H1 (cell line): ENCODE results near the gene PDGFA. TPM values are rescaled to one million over a fixed set of nuclear protein-coding genes. Genes with fewer than 3 reads are reported as not detected.

Source experiments
- CTCF ChIA-PET: fragments of 300-600 bp; sonication (Branson Sonifier 250); formaldehyde crosslinking; loops from one replicate; lab custom pipeline; 2021; ENCODE audit not compliant: partially characterized antibody; lab: Charles Lee
- POLR2A ChIA-PET: fragments of 300-600 bp; sonication (Branson Sonifier 250); formaldehyde crosslinking; loops from one replicate; lab custom pipeline; 2021; ENCODE audit warnings: inconsistent platforms; ENCODE audit not compliant: partially characterized antibody; lab: Charles Lee
- DNase-seq, 2 experiments: peaks; one replicate each; pipeline versions ENCODE4 v3.0.0 to v3.0.0-alpha.2; 2010 to 2022; ENCODE audit warnings: low spot score in 2 of 2, low read depth in 1 of 2, mixed read lengths in 1 of 2
- FAIRE-seq: peaks from 2 replicates; lab custom pipeline; 2011; peaks lifted over from hg19 to GRCh38; lab: Jason Lieb, UNC
- H2AFZ ChIP-seq: 2 replicates; pipeline ENCODE4 v1.8.1; 2012; ENCODE audit warnings: low read length, inconsistent platforms
- H2AK5ac ChIP-seq: 2 replicates; pipeline ENCODE4 v1.6.1; 2013; ENCODE audit warnings: low read depth, low read length
- H2BK120ac ChIP-seq: replicated peaks from 2 replicates; pipeline ENCODE3; 2013; ENCODE audit warnings: low read depth, low read length, inconsistent platforms
- H2BK12ac ChIP-seq: 2 replicates; pipeline ENCODE4 v1.6.1; 2013; ENCODE audit warnings: low read depth, low read length
- H2BK15ac ChIP-seq: 2 replicates; pipeline ENCODE4 v1.6.1; 2013; ENCODE audit warnings: low read length
- H2BK20ac ChIP-seq: 2 replicates; pipeline ENCODE4 v1.6.1; 2013; ENCODE audit warnings: low read length
- H2BK5ac ChIP-seq: 2 replicates; pipeline ENCODE4 v1.6.1; 2013; ENCODE audit warnings: low read depth, low read length
- H3K14ac ChIP-seq: 2 replicates; pipeline ENCODE4 v1.6.1; 2013; ENCODE audit warnings: inconsistent platforms; ENCODE audit not compliant: insufficient read length
- H3K18ac ChIP-seq: 2 replicates; pipeline ENCODE4 v1.6.1; 2013; ENCODE audit warnings: low read length; ENCODE audit errors: extremely low read depth
- H3K23ac ChIP-seq: 2 replicates; pipeline ENCODE4 v1.6.1; 2013; ENCODE audit warnings: inconsistent platforms; ENCODE audit not compliant: insufficient read length
- H3K23me2 ChIP-seq: 2 replicates; pipeline ENCODE4 v1.6.1; 2013; ENCODE audit warnings: low read depth, low read length
- H3K27ac ChIP-seq: 2 replicates; pipeline ENCODE4 v1.6.1; 2011; ENCODE audit warnings: low read depth, low read length, inconsistent platforms
- H3K27me3 ChIP-seq, 4 experiments: replicated peaks in 1 of 4; 1 replicate in 1 of 4; 2 replicates in 3 of 4; pipeline versions ENCODE4 v1.6.1 to v1.8.1; 2011 to 2013; ENCODE audit warnings: low read length in 3 of 4, mild to moderate bottlenecking in 3 of 4, inconsistent platforms in 2 of 4, mixed read lengths in 2 of 4, moderate library complexity in 1 of 4; ENCODE audit not compliant: control insufficient read depth in 3 of 4, insufficient read depth in 3 of 4; ENCODE audit errors: extremely low read depth in 1 of 4
- H3K36me3 ChIP-seq, 4 experiments: 2 replicates each; pipeline versions ENCODE4 v1.6.1 to v1.8.1; 2011 to 2013; ENCODE audit warnings: mild to moderate bottlenecking in 4 of 4, low read length in 3 of 4, moderate library complexity in 2 of 4, control low read depth in 1 of 4, inconsistent platforms in 1 of 4; ENCODE audit not compliant: insufficient read depth in 4 of 4, control insufficient read depth in 2 of 4
- H3K4ac ChIP-seq: replicated peaks from 2 replicates; pipeline ENCODE3; 2013; ENCODE audit warnings: low read length, low read depth, mixed read lengths, inconsistent platforms; ENCODE audit not compliant: insufficient read length
- H3K4me1 ChIP-seq, 4 experiments: replicated peaks in 1 of 4; 1 replicate in 1 of 4; 2 replicates in 3 of 4; pipeline versions ENCODE4 v1.6.1 to v1.8.1; 2011 to 2013; ENCODE audit warnings: low read length in 3 of 4, inconsistent platforms in 2 of 4, mixed read lengths in 1 of 4; ENCODE audit not compliant: insufficient read depth in 4 of 4, control insufficient read depth in 3 of 4
- H3K4me2 ChIP-seq, 2 experiments: 2 replicates each; pipeline versions ENCODE4 v1.6.1 to v1.8.1; 2011 to 2013; ENCODE audit warnings: low read depth in 2 of 2, low read length in 2 of 2, control low read depth in 1 of 2, inconsistent platforms in 1 of 2, mild to moderate bottlenecking in 1 of 2; ENCODE audit not compliant: insufficient read depth in 1 of 2
- H3K4me3 ChIP-seq, 4 experiments: fragments of 200-600, 300-600 bp in 1 of 4; sonication (generic), shearing (Covaris generic), sonication (Bioruptor Twin) in 1 of 4; 2 replicates each; pipeline versions ENCODE4 v1.5.1 to v1.8.1; 2011 to 2016; ENCODE audit warnings: low read length in 4 of 4, low read depth in 3 of 4, control low read depth in 2 of 4, inconsistent platforms in 2 of 4, mild to moderate bottlenecking in 2 of 4, mixed read lengths in 1 of 4, moderate library complexity in 1 of 4; ENCODE audit not compliant: insufficient read depth in 2 of 4; ENCODE audit errors: extremely low read depth in 1 of 4
- H3K56ac ChIP-seq: replicated peaks from 2 replicates; pipeline ENCODE3; 2013; ENCODE audit warnings: low read depth, mild to moderate bottlenecking, mixed read lengths, low read length, inconsistent platforms; ENCODE audit not compliant: insufficient read length
- H3K79me1 ChIP-seq: 2 replicates; pipeline ENCODE4 v1.6.1; 2013; ENCODE audit warnings: low read depth, low read length, control low read depth
- H3K79me2 ChIP-seq, 2 experiments: 2 replicates each; pipeline versions ENCODE4 v1.6.1 to v1.8.1; 2012 to 2013; ENCODE audit warnings: low read length in 2 of 2, mild to moderate bottlenecking in 2 of 2, inconsistent platforms in 1 of 2; ENCODE audit not compliant: insufficient read depth in 2 of 2, control insufficient read depth in 1 of 2
- H3K9ac ChIP-seq, 4 experiments: replicated peaks in 1 of 4; 1 replicate in 1 of 4; 2 replicates in 3 of 4; pipeline versions ENCODE4 v1.6.1 to v1.8.1; 2011 to 2013; ENCODE audit warnings: low read depth in 3 of 4, low read length in 3 of 4, control low read depth in 2 of 4, mild to moderate bottlenecking in 2 of 4, moderate library complexity in 2 of 4, inconsistent platforms in 1 of 4; ENCODE audit errors: extremely low read depth in 1 of 4
- H3K9me3 ChIP-seq, 2 experiments: 2 replicates each; pipeline versions ENCODE4 v1.6.1 to v1.8.1; 2012 to 2013; ENCODE audit warnings: mild to moderate bottlenecking in 2 of 2, moderate library complexity in 2 of 2, control low read depth in 1 of 2, inconsistent platforms in 1 of 2, low read depth in 1 of 2, low read length in 1 of 2, mixed read lengths in 1 of 2; ENCODE audit not compliant: insufficient read depth in 2 of 2
- H4K20me1 ChIP-seq, 2 experiments: replicated peaks in 1 of 2; 2 replicates each; pipeline versions ENCODE3 to v1.8.1; 2011 to 2013; ENCODE audit warnings: inconsistent platforms in 2 of 2, low read length in 2 of 2, mild to moderate bottlenecking in 1 of 2; ENCODE audit not compliant: insufficient read depth in 2 of 2, control insufficient read depth in 1 of 2
- H4K5ac ChIP-seq: 2 replicates; pipeline ENCODE4 v1.6.1; 2013; ENCODE audit warnings: low read length, low read depth, mixed read lengths, inconsistent platforms; ENCODE audit not compliant: insufficient read length
- H4K8ac ChIP-seq: 2 replicates; pipeline ENCODE4 v1.8.0; 2013; ENCODE audit warnings: mild to moderate bottlenecking, moderate library complexity, low read length, inconsistent platforms; ENCODE audit not compliant: insufficient read depth; ENCODE audit errors: extremely low read depth
- H4K91ac ChIP-seq: replicated peaks from 2 replicates; pipeline ENCODE3; 2013; ENCODE audit warnings: low read length, mixed read lengths, inconsistent platforms; ENCODE audit not compliant: insufficient read length
- CHD1 ChIP-seq: IDR thresholded peaks from 2 replicates; pipeline ENCODE4 v1.6.1; 2012; ENCODE audit warnings: low read depth, low read length, improper control_type of control experiment
- EZH2 ChIP-seq: fragments of 200-600 bp; sonication (generic); IDR thresholded peaks from 2 replicates; pipeline ENCODE4 v1.7.1; 2012; ENCODE audit warnings: low read depth, mild to moderate bottlenecking, moderate library complexity, low read length, inconsistent platforms; ENCODE audit not compliant: severe bottlenecking
- HDAC2 ChIP-seq, 2 experiments: fragments of 300-600 bp in 1 of 2; sonication (generic) in 1 of 2; IDR thresholded peaks; 2 replicates each; pipeline ENCODE4 v1.6.1; 2011 to 2012; ENCODE audit warnings: low read depth in 2 of 2, low read length in 2 of 2, mild to moderate bottlenecking in 2 of 2, moderate library complexity in 2 of 2, borderline replicate concordance in 1 of 2, inconsistent platforms in 1 of 2
- POLR2A ChIP-seq, 2 experiments: IDR thresholded peaks; 1 replicate in 1 of 2; 2 replicates in 1 of 2; pipeline ENCODE4 v1.6.1; 2011; ENCODE audit warnings: low read depth in 2 of 2, low read length in 2 of 2, mild to moderate bottlenecking in 2 of 2; ENCODE audit errors: control extremely low read depth in 1 of 2
- POU5F1 ChIP-seq: IDR thresholded peaks from 2 replicates; pipeline ENCODE4 v1.6.1; 2011; ENCODE audit warnings: low read depth, mild to moderate bottlenecking, low read length, moderate library complexity
- RBBP5 ChIP-seq: IDR thresholded peaks from 2 replicates; pipeline ENCODE4 v1.7.1; 2012; ENCODE audit warnings: low read depth, mild to moderate bottlenecking, inconsistent platforms, low read length, moderate library complexity, borderline replicate concordance
- RFX5 ChIP-seq: IDR thresholded peaks from 2 replicates; pipeline ENCODE4 v1.6.1; 2011; ENCODE audit warnings: low read depth, low read length, improper control_type of control experiment, borderline replicate concordance
- SAP30 ChIP-seq: fragments of 300-600 bp; sonication (generic); IDR thresholded peaks from 2 replicates; pipeline ENCODE4 v1.7.1; 2012; ENCODE audit warnings: low read length, moderate library complexity, mild to moderate bottlenecking, inconsistent platforms; ENCODE audit not compliant: insufficient read depth, insufficient replicate concordance
- SP2 ChIP-seq: IDR thresholded peaks from 2 replicates; pipeline ENCODE4 v1.6.1; 2012; ENCODE audit warnings: mild to moderate bottlenecking, low read length, inconsistent platforms
- SP4 ChIP-seq: IDR thresholded peaks from 2 replicates; pipeline ENCODE4 v1.6.1; 2012; ENCODE audit warnings: low read length, inconsistent platforms
- SRF ChIP-seq: IDR thresholded peaks from 2 replicates; pipeline ENCODE4 v1.6.1; 2011; ENCODE audit warnings: mild to moderate bottlenecking, low read depth, low read length, moderate library complexity
- TAF7 ChIP-seq: optimal IDR thresholded peaks from 2 replicates; pipeline ENCODE3; 2011; ENCODE audit warnings: low read depth, mild to moderate bottlenecking, inconsistent platforms, low read length, moderate library complexity, borderline replicate concordance
- TCF12 ChIP-seq: IDR thresholded peaks from 2 replicates; pipeline ENCODE4 v1.6.1; 2011; ENCODE audit warnings: low read depth, mild to moderate bottlenecking, low read length
- ZNF274 ChIP-seq: IDR thresholded peaks from 2 replicates; pipeline ENCODE4 v1.7.0; 2012; ENCODE audit warnings: low read length, borderline replicate concordance; ENCODE audit errors: extremely low read depth
- WGBS, 2 experiments: shearing (Covaris generic) in 1 of 2; methylation state at CpG; one replicate each; pipeline versions ENCODE4 v1.1.6 to v1.1.7; 2013 to 2015; ENCODE audit warnings: low lambda C conversion rate in 2 of 2, mixed read lengths in 2 of 2, inconsistent platforms in 1 of 2, low coverage in 1 of 2, missing lambda C conversion rate in 1 of 2; ENCODE audit not compliant: insufficient replicate concordance in 2 of 2, insufficient coverage in 1 of 2, insufficient read length in 1 of 2; ENCODE audit errors: extremely low coverage in 1 of 2, missing lambda C conversion rate in 1 of 2; 5-methylcytosine and 5-hydroxymethylcytosine counted together
- polyA plus RNA-seq, 7 experiments: library from polyadenylated mRNA; depleted of rRNA in 3 of 7; stranded (reverse) in 5 of 7; unstranded in 2 of 7; fragments of >200 nt in 5 of 7; fragments of 200-250 nt in 2 of 7; gene quantifications; 1 replicate in 5 of 7; 2 replicates in 1 of 7; 4 replicates in 1 of 7; pipeline versions ENCODE4 v1.2.1 to v1.2.3, GENCODE V29; 2011 to 2013; ENCODE audit warnings: missing spikeins in 2 of 7, mixed read lengths in 2 of 7
- total RNA-seq: library from RNA; stranded (reverse); fragmentation: NEBNext Ultra II Directional; extraction: Animal tissue kit (Norgen Biotek cat#: 25700); gene quantifications from 2 replicates; pipeline ENCODE4 v1.2.1, GENCODE V29; 2021

The PDGFA gene
- total and polyA plus RNA-seq, 2 of the 8 experiments (the other 6 are each of a cell fraction or from before 2014, with no cell fraction given) = 21.1 to 43.0 TPM

DNA sequence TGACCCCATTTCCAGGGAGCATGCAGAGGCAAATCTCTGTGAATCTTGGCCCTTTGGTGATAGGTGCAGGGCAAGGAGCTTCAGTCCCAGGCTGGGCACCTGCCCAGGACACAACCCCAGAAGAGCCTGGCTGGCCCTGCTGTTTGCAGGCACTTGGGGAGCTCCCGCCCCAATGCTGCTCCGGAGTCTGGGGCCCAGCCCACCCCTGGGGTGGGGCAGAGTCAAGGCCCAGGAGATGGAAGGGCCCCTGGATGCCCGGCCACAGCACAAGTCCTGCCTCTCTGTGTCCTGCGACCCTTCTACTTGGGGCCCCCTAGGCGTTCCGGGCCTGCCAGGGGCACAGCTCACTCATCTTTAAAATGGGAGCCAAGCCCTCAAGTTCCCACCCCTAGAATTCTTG, 24.7 kb downstream of the PDGFA start:
- H3K9ac ChIP-seq = no peak overlapping the region
- H2BK5ac ChIP-seq = no peak overlapping the region
- DNase-seq (peak in 1 of 2 experiments; percentile 39), FAIRE-seq (no peak)
- WGBS, 2 experiments = 82% methylated on average over 6 of the region's 6 CpGs; no CpG with 5 or more reads in 1 of the 2 experiments
- no peak overlapping the region for H3K56ac ChIP-seq
- H3K23me2 ChIP-seq = no peaks in the 10 kb centered on the region
- H3K18ac ChIP-seq = no peak overlapping the region; the same call in 1 of the 2 replicates
- no peak overlapping the region for H2AK5ac ChIP-seq
- no peak overlapping the region for H3K23ac ChIP-seq
- H3K27ac ChIP-seq = no peak overlapping the region
- H3K4me2 ChIP-seq = no peak overlapping the region
- peaks cover 0 to 1% of the 10 kb centered on the region in 2 experiments for H4K20me1 ChIP-seq
- no peak overlapping the region for H3K14ac ChIP-seq
- H3K36me3 ChIP-seq = peaks cover 2 to 32% (median 8%) of the 10 kb centered on the region in 4 experiments; a peak in 5 of 8 replicates
- no peak overlapping the region for H4K5ac ChIP-seq
- H3K79me1 ChIP-seq = peaks cover 3% of the 10 kb centered on the region; the same call in 1 of the 2 replicates
- H3K79me2 ChIP-seq = no peaks in the 10 kb centered on the region
- CTCF ChIA-PET = interaction anchor here (0.5 kb wide), 2 partner anchors 61 to 1676 kb away, joined by 3 read pairs; no protein-coding TSS in a partner anchor
- no peak overlapping the region for H2BK12ac ChIP-seq
- POLR2A ChIA-PET = interaction anchor here (1.2 to 2.1 kb wide), 2 partner anchors 9 to 20 kb away, joined by 4 to 6 read pairs; no protein-coding TSS in a partner anchor
- no peak overlapping the region for H4K8ac ChIP-seq
- H2BK20ac ChIP-seq = no peak overlapping the region
- no peaks in the 10 kb centered on the region for H3K9me3 ChIP-seq
- no peak overlapping the region for H3K4me3 ChIP-seq
- H2AFZ ChIP-seq = no peak overlapping the region
- H2BK15ac ChIP-seq = no peak overlapping the region
- H4K91ac ChIP-seq = no peak overlapping the region
- H3K4me1 ChIP-seq = peaks cover 0 to 10% (median 0%) of the 10 kb centered on the region in 4 experiments; a peak in 2 of 7 replicates
- no peak overlapping the region for H2BK120ac ChIP-seq
- H3K27me3 ChIP-seq = no peaks in the 10 kb centered on the region
- no peak overlapping the region for H3K4ac ChIP-seq
- TF ChIP-seq POLR2A (IDR thresholded peaks at IDR 0.05; ENCODE audit: control extremely low read depth in 1 of 2, low read depth in 2 of 2, low read length in 2 of 2) (no peak), HDAC2 (IDR thresholded peaks at IDR 0.05; ENCODE audit: borderline replicate concordance in 1 of 2, low read depth in 2 of 2, low read length in 2 of 2) (no peak), ZNF274 (no peak), EZH2 (no peak), RBBP5 (no peak), SP2 (no peak), SRF (no peak), SP4 (no peak), RFX5 (no peak), TCF12 (no peak), TAF7 (no peak), POU5F1 (no peak), SAP30 (no peak), CHD1 (no peak)
